ENCODE data around the gene MAN2A2.

Gene MAN2A2

GRCh38 chr15:90931828-90932659, 28.9 kb downstream of the MAN2A2 start, which contains the start of gene HDDC3:
Gene HDDC3 (minus strand): TSS chr15:90932549. CDS start chr15:90932540, 9 bp downstream.
- H3K4me3 ChIP-seq (ENCODE audit: low read depth, low read length), result peak within 1 kb of the TSS; percentile 91
- TF ChIP-seq CTCF (IDR thresholded peaks at IDR 0.05; ENCODE audit: control insufficient read depth, extremely low read depth, insufficient read depth), result peak; percentile 95
- DNase-seq (ENCODE audit: low read depth), result peak; percentile 66

- TF ChIP-seq CTCF (IDR thresholded peaks at IDR 0.05; ENCODE audit: control insufficient read depth, extremely low read depth, insufficient read depth), result no peak
- DNase-seq (ENCODE audit: low read depth), result no peak
- peak overlapping the region; percentile 91 for H3K4me3 ChIP-seq (ENCODE audit: low read depth, low read length)
Observed at GRCh38 chr15:90932660-90932991, 29.5 kb downstream of the MAN2A2 start.

- DNase-seq (ENCODE audit: low read depth), result no peak
- no peak for TF ChIP-seq CTCF (IDR thresholded peaks at IDR 0.05; ENCODE audit: control insufficient read depth, extremely low read depth, insufficient read depth)
- no peak overlapping the region for H3K4me3 ChIP-seq (ENCODE audit: low read depth, low read length)
Observed at GRCh38 chr15:90933301-90933700, 30.2 kb downstream of the MAN2A2 start.

- H3K4me3 ChIP-seq (ENCODE audit: low read depth, low read length), result peak overlapping the region; percentile 91
- DNase-seq (ENCODE audit: low read depth), result peak; percentile 67
Observed at GRCh38 chr15:90934256-90934948, 31.3 kb downstream of the MAN2A2 start.

GRCh38 chr15:90934949-90935751, 32.0 kb downstream of the MAN2A2 start, which contains the start of gene UNC45A:
Gene UNC45A (plus strand): TSS chr15:90935285. CDS start chr15:90935325, 40 bp downstream.
- peak; percentile 70 for DNase-seq (ENCODE audit: low read depth)
- peak within 1 kb of the TSS; percentile 91 for H3K4me3 ChIP-seq (ENCODE audit: low read depth, low read length)

More at GRCh38 chr15:90934256-90934948, 31.3 kb downstream of the MAN2A2 start:
- peak; percentile 88 for TF ChIP-seq CTCF (IDR thresholded peaks at IDR 0.05; ENCODE audit: control insufficient read depth, extremely low read depth, insufficient read depth)

More at GRCh38 chr15:90934949-90935751, 32.0 kb downstream of the MAN2A2 start, which contains the start of gene UNC45A:
- peak; percentile 20; the same call in 1 of the 2 replicates for TF ChIP-seq CTCF (IDR thresholded peaks at IDR 0.05; ENCODE audit: control insufficient read depth, extremely low read depth, insufficient read depth)

All from LNCaP clone FGC (cell line).